WERI-Rb-1 (cell line): Measurements from ENCODE around the gene INTS4.
"Not testable (repeated sequence)": the region's sequence is repeated elsewhere in the genome, so short reads cannot be mapped to it uniquely, and the experiment has no call there.

ENCODE experiments used
- DNase-seq: peaks from one replicate; pipeline ENCODE4 v3.0.0-alpha.2; 2020
- H3K27ac ChIP-seq: fragments of 250-450 bp; sonication (Bioruptor Pico); 2 replicates; pipeline ENCODE4 v1.5.1; 2020; ENCODE audit warnings: mild to moderate bottlenecking, moderate library complexity
- H3K27me3 ChIP-seq: fragments of 250-450 bp; sonication (Bioruptor Pico); 2 replicates; pipeline ENCODE4 v1.5.1; 2021; ENCODE audit warnings: mild to moderate bottlenecking, low read depth, moderate library complexity; ENCODE audit not compliant: insufficient read depth, severe bottlenecking
- H3K36me3 ChIP-seq: fragments of 250-450 bp; sonication (Bioruptor Pico); 2 replicates; pipeline ENCODE4 v1.5.1; 2020; ENCODE audit warnings: mild to moderate bottlenecking, moderate library complexity
- H3K4me3 ChIP-seq: 2 replicates; pipeline ENCODE4 v1.5.1; 2011; ENCODE audit warnings: low read depth, mild to moderate bottlenecking, control low read depth, low read length
- H3K9me3 ChIP-seq: fragments of 250-450 bp; sonication (Bioruptor Pico); 2 replicates; pipeline ENCODE4 v1.5.1; 2021; ENCODE audit warnings: mild to moderate bottlenecking, moderate library complexity; ENCODE audit not compliant: severe bottlenecking
- CTCF ChIP-seq: IDR thresholded peaks from 2 replicates; pipeline ENCODE4 v1.5.1; 2011; ENCODE audit warnings: low read depth, mild to moderate bottlenecking, control low read depth, inconsistent platforms, low read length

The INTS4 gene

GRCh38 chr11:78020246-78020645, 25.8 kb upstream of the INTS4 start:
- no peaks in the 10 kb centered on the region for H3K9me3 ChIP-seq

GRCh38 chr11:78019808-78020207, 25.3 kb upstream of the INTS4 start:
- DNase-seq: no peak
- H3K27ac ChIP-seq: no peak overlapping the region
- no peaks in the 10 kb centered on the region for H3K27me3 ChIP-seq
- no peak overlapping the region for H3K4me3 ChIP-seq
- H3K36me3 ChIP-seq: no peaks in the 10 kb centered on the region
- H3K9me3 ChIP-seq: no peaks in the 10 kb centered on the region
- TF ChIP-seq CTCF: no peak

More at GRCh38 chr11:78020246-78020645, 25.8 kb upstream of the INTS4 start:
- H3K27ac ChIP-seq: no peak overlapping the region
- no peak for TF ChIP-seq CTCF
- H3K36me3 ChIP-seq: no peaks in the 10 kb centered on the region
- DNase-seq: no peak
- H3K27me3 ChIP-seq: no peaks in the 10 kb centered on the region
- no peak overlapping the region for H3K4me3 ChIP-seq

GRCh38 chr11:78015878-78016277, 21.4 kb upstream of the INTS4 start:
- no peak overlapping the region for H3K27ac ChIP-seq
- no peak for TF ChIP-seq CTCF
- no peak overlapping the region for H3K4me3 ChIP-seq
- H3K9me3 ChIP-seq: no peaks in the 10 kb centered on the region
- no peaks in the 10 kb centered on the region for H3K36me3 ChIP-seq
- DNase-seq: no peak
- no peaks in the 10 kb centered on the region for H3K27me3 ChIP-seq

GRCh38 chr11:78014937-78015520, 20.6 kb upstream of the INTS4 start:
- H3K36me3 ChIP-seq, H3K9me3 ChIP-seq, H3K27ac ChIP-seq, DNase-seq, H3K27me3 ChIP-seq, H3K4me3 ChIP-seq: not testable (repeated sequence)

- H3K36me3 ChIP-seq: no peaks in the 10 kb centered on the region
- no peak overlapping the region for H3K27ac ChIP-seq
- H3K4me3 ChIP-seq: no peak overlapping the region
- no peaks in the 10 kb centered on the region for H3K27me3 ChIP-seq
- no peak for TF ChIP-seq CTCF
- H3K9me3 ChIP-seq: no peaks in the 10 kb centered on the region
- DNase-seq: no peak
Observed at GRCh38 chr11:78011301-78011700, 16.8 kb upstream of the INTS4 start.

- Histone ChIP-seq H3K9me3 (no peaks in the 10 kb centered on the region), H3K27ac (no peak overlapping the region), H3K27me3 (no peaks in the 10 kb centered on the region), H3K36me3 (no peaks in the 10 kb centered on the region), H3K4me3 (no peak overlapping the region)
- TF ChIP-seq CTCF: no peak
- DNase-seq: no peak
Observed at GRCh38 chr11:78010755-78011154, 16.3 kb upstream of the INTS4 start.
